A549 (cell line): Measurements from ENCODE around the gene CACNA1D. TPM values are rescaled to one million over a fixed set of nuclear protein-coding genes. Genes with fewer than 3 reads are reported as not detected.

Experiments used
- ATAC-seq, 2 experiments: fragments of 200-7000 bp in 1 of 2; fragments of >200 bp in 1 of 2; cut with Nextera tagmentation in 1 of 2; cut with Tn5 transposase in 1 of 2; 3 replicates each; pipeline versions ENCODE4 v1.8.0 to v1.9.1; 2018 to 2020; ENCODE audit warnings: mild to moderate bottlenecking in 1 of 2, moderate library complexity in 1 of 2
- CTCF ChIA-PET: fragments of 300-600 bp; sonication (Branson Sonifier 250); formaldehyde crosslinking; extraction: SDS; loops from one replicate; lab custom pipeline; 2021; ENCODE audit warnings: antibody characterized with exemption, inconsistent platforms; lab: Yijun Ruan, JAX
- POLR2A ChIA-PET: fragments of 350-600 bp; formaldehyde crosslinking; extraction: SDS; loops from one replicate; lab custom pipeline; 2021; ENCODE audit warnings: antibody characterized with exemption, inconsistent platforms; lab: Yijun Ruan, JAX
- DNase-seq, 2 experiments: peaks; one replicate each; pipeline versions ENCODE4 v3.0.0 to v3.0.0-alpha.2; 2011 to 2016; ENCODE audit warnings: low read depth in 1 of 2, low spot score in 1 of 2
- FAIRE-seq: peaks from 2 replicates; lab custom pipeline; 2011; peaks lifted over from hg19 to GRCh38; lab: Jason Lieb, UNC
- H3K27ac ChIP-seq, 2 experiments: fragments of >200 bp; sonication (Bioruptor Twin); formaldehyde crosslinking; 3 replicates each; pipeline ENCODE4 v1.5.1; 2016 to 2017
- H3K4me1 ChIP-seq: fragments of >200 bp; sonication (Bioruptor Twin); formaldehyde crosslinking; 3 replicates; pipeline ENCODE4 v1.6.1; 2016
- H3K4me2 ChIP-seq: fragments of >200 bp; sonication (Bioruptor Twin); formaldehyde crosslinking; 3 replicates; pipeline ENCODE4 v1.6.1; 2016
- H3K4me3 ChIP-seq: fragments of >200 bp; sonication (Bioruptor Twin); formaldehyde crosslinking; 3 replicates; pipeline ENCODE4 v1.5.1; 2016
- H3K9me3 ChIP-seq: fragments of >200 bp; sonication (Bioruptor Twin); formaldehyde crosslinking; 3 replicates; pipeline ENCODE4 v1.6.1; 2016
- CEBPB ChIP-seq, 2 experiments: fragments of >200 bp in 1 of 2; sonication (Bioruptor Twin) in 1 of 2; formaldehyde crosslinking in 1 of 2; IDR thresholded peaks; 2 replicates each; pipeline ENCODE4 v1.6.1; 2012 to 2016
- CHD2 ChIP-seq: fragments of 150-350 bp; IDR thresholded peaks from 2 replicates; pipeline ENCODE4 v1.6.1; 2014; ENCODE audit warnings: low read length; ENCODE audit not compliant: partially characterized antibody
- FOSL2 ChIP-seq, 2 experiments: fragments of 450-650 bp in 1 of 2; fragments of >200 bp in 1 of 2; sonication (Bioruptor Twin) in 1 of 2; formaldehyde crosslinking; IDR thresholded peaks; 2 replicates each; pipeline versions ENCODE4 v1.5.0 to v1.6.1; 2016 to 2020; ENCODE audit warnings: mild to moderate bottlenecking in 1 of 2, moderate library complexity in 1 of 2
- GATA3 ChIP-seq: IDR thresholded peaks from 2 replicates; pipeline ENCODE4 v1.6.1; 2012; ENCODE audit warnings: borderline replicate concordance
- HDAC2 ChIP-seq: fragments of 200-600 bp; sonication (generic); IDR thresholded peaks from 2 replicates; pipeline ENCODE4 v1.6.1; 2016
- HES2 ChIP-seq: fragments of >200 bp; sonication (Bioruptor Twin); formaldehyde crosslinking; IDR thresholded peaks from 2 replicates; pipeline ENCODE4 v1.6.1; 2016
- HOXA7 ChIP-seq: fragments of 250-450 bp; sonication (Bioruptor Pico); IDR thresholded peaks from 2 replicates; pipeline ENCODE4 v1.5.0; 2020; ENCODE audit warnings: mild to moderate bottlenecking, moderate library complexity
- HOXB13 ChIP-seq: fragments of 250-450 bp; sonication (Bioruptor Pico); IDR thresholded peaks from 2 replicates; pipeline ENCODE4 v1.5.0; 2020; ENCODE audit warnings: low read depth, mild to moderate bottlenecking, moderate library complexity
- JUNB ChIP-seq: fragments of >200 bp; sonication (Bioruptor Twin); formaldehyde crosslinking; IDR thresholded peaks from 2 replicates; pipeline ENCODE4 v1.6.1; 2016
- KDM5A ChIP-seq: fragments of 200-600 bp; sonication (generic); IDR thresholded peaks from 2 replicates; pipeline ENCODE4 v1.6.1; 2016; ENCODE audit warnings: antibody characterized with exemption, mild to moderate bottlenecking
- MAX ChIP-seq: IDR thresholded peaks from 2 replicates; pipeline ENCODE4 v1.6.1; 2012
- MYC ChIP-seq: IDR thresholded peaks from 2 replicates; pipeline ENCODE4 v1.6.1; 2012; ENCODE audit warnings: mild to moderate bottlenecking, inconsistent platforms, low read length, improper control_type of control experiment, borderline replicate concordance
- NFE2L2 ChIP-seq: fragments of 150-350 bp; conservative IDR thresholded peaks from 2 replicates; pipeline ENCODE4 v1.6.1; 2014; ENCODE audit warnings: low read length
- NPAS2 ChIP-seq: fragments of 250-450 bp; sonication (Bioruptor Pico); IDR thresholded peaks from 2 replicates; pipeline ENCODE4 v1.8.0; 2022; ENCODE audit warnings: mild to moderate bottlenecking, moderate library complexity, borderline replicate concordance
- POLR2AphosphoS2 ChIP-seq: conservative IDR thresholded peaks from 2 replicates; pipeline ENCODE4 v1.6.1; 2012; ENCODE audit warnings: low read length, improper control_type of control experiment, inconsistent platforms
- RAD21 ChIP-seq, 2 experiments: fragments of >200 bp in 1 of 2; sonication (Bioruptor Twin) in 1 of 2; formaldehyde crosslinking in 1 of 2; IDR thresholded peaks in 1 of 2; conservative IDR thresholded peaks in 1 of 2; 2 replicates in 1 of 2; 3 replicates in 1 of 2; pipeline ENCODE4 v1.6.1; 2012 to 2018; ENCODE audit warnings: inconsistent platforms in 1 of 2
- RCOR1 ChIP-seq: fragments of 150-350 bp; IDR thresholded peaks from 2 replicates; pipeline ENCODE4 v1.6.1; 2014; ENCODE audit warnings: antibody characterized with exemption, low read length, low read depth
- RNF2 ChIP-seq: fragments of 200-600 bp; sonication (generic); IDR thresholded peaks from 2 replicates; pipeline ENCODE4 v1.6.1; 2016; ENCODE audit warnings: low read depth, mild to moderate bottlenecking, antibody characterized with exemption, moderate library complexity, borderline replicate concordance
- SMC3 ChIP-seq: fragments of >200 bp; sonication (Bioruptor Twin); formaldehyde crosslinking; IDR thresholded peaks from 3 replicates; pipeline ENCODE4 v1.6.1; 2018; ENCODE audit warnings: inconsistent platforms
- SREBF2 ChIP-seq: fragments of 450-650 bp; IDR thresholded peaks from 2 replicates; pipeline ENCODE4 v1.6.1; 2014; ENCODE audit warnings: mild to moderate bottlenecking, moderate library complexity
- TP53 ChIP-seq: fragments of 250-450 bp; sonication (Bioruptor Pico); IDR thresholded peaks from 2 replicates; pipeline ENCODE4 v1.5.0; 2021; ENCODE audit warnings: mild to moderate bottlenecking, moderate library complexity
- ZC3H11A ChIP-seq: fragments of 450-650 bp; IDR thresholded peaks from 2 replicates; pipeline ENCODE4 v1.6.1; 2014; ENCODE audit warnings: antibody characterized with exemption, mild to moderate bottlenecking
- ZFP36 ChIP-seq: fragments of 450-650 bp; IDR thresholded peaks from 2 replicates; pipeline ENCODE4 v1.6.1; 2014; ENCODE audit warnings: borderline replicate concordance; ENCODE audit not compliant: partially characterized antibody
- ZNF302 ChIP-seq: fragments of 250-450 bp; sonication (Bioruptor Pico); IDR thresholded peaks from 2 replicates; pipeline ENCODE4 v1.9.0; 2021; ENCODE audit warnings: inconsistent platforms, mild to moderate bottlenecking, moderate library complexity
- WGBS: methylation state at CpG from one replicate; pipeline ENCODE4 v1.1.6; 2017; ENCODE audit errors: missing lambda C conversion rate; 5-methylcytosine and 5-hydroxymethylcytosine counted together
- polyA plus RNA-seq, 4 experiments: library from polyadenylated mRNA; depleted of rRNA in 3 of 4; stranded (reverse); fragments of >200 nt; fragmentation: RNase III in 1 of 4; extraction: RNeasy Plus Mini Kit Qiagen cat#74134 plus additional on column Dnase treatment in 1 of 4; gene quantifications; 2 replicates in 3 of 4; 3 replicates in 1 of 4; pipeline ENCODE4 v1.2.3, GENCODE V29; 2011 to 2017
- TF ChIP-seq, protein P1 (sequence below): fragments of >200 bp; sonication (Bioruptor Twin); formaldehyde crosslinking; IDR thresholded peaks from 3 replicates; pipeline ENCODE4 v1.5.1; 2016
- TF ChIP-seq, protein P2 (sequence below): fragments of 250-450 bp; sonication (Bioruptor Pico); IDR thresholded peaks from 2 replicates; pipeline ENCODE4 v1.5.0; 2020; ENCODE audit warnings: low read depth, mild to moderate bottlenecking, moderate library complexity
- TF ChIP-seq, protein P3 (sequence below): IDR thresholded peaks from 2 replicates; pipeline ENCODE4 v1.6.1; 2012; ENCODE audit warnings: low read depth, borderline replicate concordance

CACNA1D gene
- polyA plus RNA-seq, 2 of the 4 experiments (the other 2 are of a cell fraction) = 1.1 to 10.7 TPM

GRCh38 chr3:53705024-53705745 is 210.8 kb downstream of the CACNA1D start:
- Histone ChIP-seq H3K27ac (peak overlapping the region in 1 of 2 experiments; percentile 57; a peak in 3 of 6 replicates), H3K4me2 (no peak overlapping the region), H3K4me3 (no peak overlapping the region)
- TF ChIP-seq ZFP36 = no peak
- no peak for TF ChIP-seq NPAS2
- TF ChIP-seq RCOR1 = no peak
- no peak for TF ChIP-seq NFE2L2
- TF ChIP-seq, protein P1, sequence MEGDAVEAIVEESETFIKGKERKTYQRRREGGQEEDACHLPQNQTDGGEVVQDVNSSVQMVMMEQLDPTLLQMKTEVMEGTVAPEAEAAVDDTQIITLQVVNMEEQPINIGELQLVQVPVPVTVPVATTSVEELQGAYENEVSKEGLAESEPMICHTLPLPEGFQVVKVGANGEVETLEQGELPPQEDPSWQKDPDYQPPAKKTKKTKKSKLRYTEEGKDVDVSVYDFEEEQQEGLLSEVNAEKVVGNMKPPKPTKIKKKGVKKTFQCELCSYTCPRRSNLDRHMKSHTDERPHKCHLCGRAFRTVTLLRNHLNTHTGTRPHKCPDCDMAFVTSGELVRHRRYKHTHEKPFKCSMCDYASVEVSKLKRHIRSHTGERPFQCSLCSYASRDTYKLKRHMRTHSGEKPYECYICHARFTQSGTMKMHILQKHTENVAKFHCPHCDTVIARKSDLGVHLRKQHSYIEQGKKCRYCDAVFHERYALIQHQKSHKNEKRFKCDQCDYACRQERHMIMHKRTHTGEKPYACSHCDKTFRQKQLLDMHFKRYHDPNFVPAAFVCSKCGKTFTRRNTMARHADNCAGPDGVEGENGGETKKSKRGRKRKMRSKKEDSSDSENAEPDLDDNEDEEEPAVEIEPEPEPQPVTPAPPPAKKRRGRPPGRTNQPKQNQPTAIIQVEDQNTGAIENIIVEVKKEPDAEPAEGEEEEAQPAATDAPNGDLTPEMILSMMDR = no peak
- TF ChIP-seq SREBF2 = no peak
- no peak for TF ChIP-seq CHD2
- no peak for TF ChIP-seq TP53
- TF ChIP-seq RAD21 (conservative IDR thresholded peaks at IDR 0.05 in 1 of 2, IDR thresholded peaks at IDR 0.05 in 1 of 2) = no peak
- no peak for TF ChIP-seq SMC3
- TF ChIP-seq HDAC2 = no peak
- TF ChIP-seq, protein P2, sequence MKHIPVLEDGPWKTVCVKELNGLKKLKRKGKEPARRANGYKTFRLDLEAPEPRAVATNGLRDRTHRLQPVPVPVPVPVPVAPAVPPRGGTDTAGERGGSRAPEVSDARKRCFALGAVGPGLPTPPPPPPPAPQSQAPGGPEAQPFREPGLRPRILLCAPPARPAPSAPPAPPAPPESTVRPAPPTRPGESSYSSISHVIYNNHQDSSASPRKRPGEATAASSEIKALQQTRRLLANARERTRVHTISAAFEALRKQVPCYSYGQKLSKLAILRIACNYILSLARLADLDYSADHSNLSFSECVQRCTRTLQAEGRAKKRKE (CRISPR knock-in tag) = no peak
- no peak for TF ChIP-seq CEBPB (IDR thresholded peaks at IDR 0.05)
- no peak for TF ChIP-seq MAX
- TF ChIP-seq MYC = no peak
- no peak for TF ChIP-seq ZNF302 (CRISPR knock-in tag)
- no peak for TF ChIP-seq JUNB
- TF ChIP-seq HOXA7 = no peak
- no peak for TF ChIP-seq RNF2
- TF ChIP-seq, all 56 proteins: peak for 0
- H3K9me3 ChIP-seq = no peaks in the 10 kb centered on the region
- no peak for DNase-seq
- ChIA-PET CTCF (interaction anchor here (0.8 kb wide), 1 partner anchor 330 kb away, joined by 5 read pairs; no protein-coding TSS in a partner anchor), POLR2A (no interaction called here)
- 82% methylated on average over 11 of the region's 11 CpGs for WGBS
- no peak for ATAC-seq
- H3K4me1 ChIP-seq = peaks cover 33% of the 10 kb centered on the region
- no peak for FAIRE-seq

GRCh38 chr3:53705774-53706173 is 211.4 kb downstream of the CACNA1D start:
- 73% methylated on average over 3 of the region's 4 CpGs for WGBS
- no peak for ATAC-seq
- CTCF ChIA-PET = no interaction called here

More at GRCh38 chr3:53705774-53706173, 211.4 kb downstream of the CACNA1D start:
- no peak overlapping the region for H3K4me2 ChIP-seq
- peaks cover 38% of the 10 kb centered on the region for H3K4me1 ChIP-seq
- TF ChIP-seq HES2 (no peak), NFE2L2 (no peak), POLR2AphosphoS2 (no peak), ZC3H11A (no peak), KDM5A (no peak), HOXB13 (CRISPR knock-in tag) (no peak), GATA3 (no peak), SMC3 (no peak), FOSL2 (IDR thresholded peaks at IDR 0.05) (no peak), FOSL2 (CRISPR knock-in tag; IDR thresholded peaks at IDR 0.05) (no peak)
- TF ChIP-seq, protein P3, sequence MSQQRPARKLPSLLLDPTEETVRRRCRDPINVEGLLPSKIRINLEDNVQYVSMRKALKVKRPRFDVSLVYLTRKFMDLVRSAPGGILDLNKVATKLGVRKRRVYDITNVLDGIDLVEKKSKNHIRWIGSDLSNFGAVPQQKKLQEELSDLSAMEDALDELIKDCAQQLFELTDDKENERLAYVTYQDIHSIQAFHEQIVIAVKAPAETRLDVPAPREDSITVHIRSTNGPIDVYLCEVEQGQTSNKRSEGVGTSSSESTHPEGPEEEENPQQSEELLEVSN = no peak
- FAIRE-seq (no peak), DNase-seq (no peak)
- POLR2A ChIA-PET = no interaction called here
- H3K4me3 ChIP-seq = no peak overlapping the region
- no peaks in the 10 kb centered on the region for H3K9me3 ChIP-seq
- peak overlapping the region; percentile 16 to 57; a peak in 3 of 6 replicates for H3K27ac ChIP-seq
